Measurements from ENCODE around the gene CASKIN1. TPM values are rescaled to one million over a fixed set of nuclear protein-coding genes. Genes with fewer than 3 reads are reported as not detected.

CASKIN1 gene
- total and polyA plus RNA-seq, 2 of the 8 experiments (the other 6 are each of a cell fraction or from before 2014, with no cell fraction given), result 1.2 to 6.4 TPM

- TF ChIP-seq CHD7 (IDR thresholded peaks at IDR 0.05; ENCODE audit: insufficient replicate concordance, low read length) (no peak), CTBP2 (IDR thresholded peaks at IDR 0.05; ENCODE audit: borderline replicate concordance, insufficient read depth, insufficient read length, low read length) (no peak), USF2 (IDR thresholded peaks at IDR 0.05; ENCODE audit: low read length) (no peak), BCL11A (IDR thresholded peaks at IDR 0.05; ENCODE audit: low read depth in 2 of 2, low read length in 2 of 2) (no peak), MAFK (IDR thresholded peaks at IDR 0.05; ENCODE audit: low read depth, low read length) (no peak), CBX8 (IDR thresholded peaks at IDR 0.05; ENCODE audit: borderline replicate concordance, low read depth, low read length) (no peak), POU5F1 (IDR thresholded peaks at IDR 0.05; ENCODE audit: low read depth, low read length) (no peak), KDM5A (IDR thresholded peaks at IDR 0.05; ENCODE audit: low read length) (no peak), NRF1 (IDR thresholded peaks at IDR 0.05; ENCODE audit: low read depth, low read length) (no peak)
Measured at GRCh38 chr16:2152695-2153506, 43.5 kb downstream of the CASKIN1 start (continued).

Measured in H1 (cell line).